Measurements from ENCODE around the gene CCM2.

The CCM2 gene

GRCh38 chr7:44969701-44970522, 30.1 kb upstream of the CCM2 start:
- no peak for DNase-seq

- no peak for DNase-seq
These were observed 29.4 kb upstream of the CCM2 start for GRCh38 chr7:44970523-44971051.

- DNase-seq: no peak
These were observed 28.7 kb upstream of the CCM2 start for GRCh38 chr7:44971188-44971901.

- no peak for DNase-seq
These were observed 28.0 kb upstream of the CCM2 start for GRCh38 chr7:44971902-44972441.

GRCh38 chr7:44972562-44972961, 27.4 kb upstream of the CCM2 start:
- DNase-seq: no peak

- DNase-seq: peak; percentile 50 to 72
These were observed 26.2 kb upstream of the CCM2 start for GRCh38 chr7:44973610-44974401.

GRCh38 chr7:44974549-44974948, 25.5 kb upstream of the CCM2 start:
- no peak for DNase-seq

- DNase-seq: no peak
These were observed 24.5 kb upstream of the CCM2 start for GRCh38 chr7:44975331-44976039.

- DNase-seq: no peak
These were observed 23.8 kb upstream of the CCM2 start for GRCh38 chr7:44976040-44976745.

- no peak for DNase-seq
These were observed 23.2 kb upstream of the CCM2 start for GRCh38 chr7:44976746-44977196.

GRCh38 chr7:44977304-44977958, 22.6 kb upstream of the CCM2 start:
- DNase-seq: peak; percentile 81 to 84

- DNase-seq: peak in 1 of 2 donors; percentile 16
These were observed 22.1 kb upstream of the CCM2 start for GRCh38 chr7:44977959-44978335.

GRCh38 chr7:44978511-44979366, 21.3 kb upstream of the CCM2 start, which contains the start of gene MYO1G:
MYO1G (minus strand) TSS chr7:44979015; CDS start chr7:44978961, 54 bp downstream.
- peak; percentile 88 to 92 for DNase-seq

- no peak for DNase-seq
These were observed 20.3 kb upstream of the CCM2 start for GRCh38 chr7:44979481-44980392.

GRCh38 chr7:44980393-44981034, 19.5 kb upstream of the CCM2 start:
- DNase-seq: peak; percentile 85 to 87

GRCh38 chr7:44981035-44981706, 18.8 kb upstream of the CCM2 start:
- peak in 1 of 2 donors; percentile 40 for DNase-seq

- no peak for DNase-seq
These were observed 17.5 kb upstream of the CCM2 start for GRCh38 chr7:44982535-44982923.

All from CD4-positive, alpha-beta T cell treated with Interferon alpha-2 for 1 hour (primary cell).